ENCODE measurements around the gene NBPF4. TPM values are rescaled to one million over a fixed set of nuclear protein-coding genes. Genes with fewer than 3 reads are reported as not detected.

The NBPF4 gene
- total and polyA plus RNA-seq, 10 donors, result 0.03 to 0.33 (median 0.16) TPM; not detected in 6

DNA sequence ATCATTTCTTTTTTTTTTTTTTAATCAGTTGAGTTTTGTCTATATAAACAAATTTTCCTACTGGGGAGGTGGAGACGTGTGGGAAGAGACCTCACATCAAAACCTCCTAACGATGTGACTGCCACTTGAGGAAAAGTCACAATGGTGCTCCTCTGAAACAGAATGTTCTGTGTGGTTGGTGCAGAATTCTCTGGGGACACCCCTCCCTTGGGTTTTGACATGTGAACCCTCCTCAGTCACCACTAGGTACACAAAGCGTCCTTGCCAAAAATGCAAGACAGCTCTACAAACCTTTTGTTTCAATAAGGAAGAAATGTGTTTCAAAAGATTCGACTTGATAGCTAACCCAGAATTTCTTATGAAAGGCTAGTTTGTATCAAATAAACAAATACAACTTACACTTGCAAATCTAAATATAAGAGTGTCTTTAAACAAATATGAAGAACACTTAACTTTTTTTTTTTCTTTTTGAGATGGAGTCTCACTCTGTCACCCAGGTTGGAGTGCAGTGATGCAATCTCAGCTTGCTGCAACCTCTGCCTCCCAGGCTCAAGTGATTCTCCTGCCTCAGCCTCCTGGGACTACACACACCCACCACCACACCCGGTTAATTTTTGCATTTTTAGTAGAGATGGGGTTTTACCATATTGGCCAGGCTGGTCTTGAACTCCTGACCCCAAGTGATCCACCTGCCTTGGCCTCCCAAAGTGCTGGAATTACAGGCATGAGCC is 53.0 kb downstream of the NBPF4 start:
- intact Hi-C loops (cut with DNase I; ENCODE audit: low total_unique reads), result no loop called here
- H3K27me3 ChIP-seq (replicated peaks in 1 of 7), result no peaks in the 10 kb centered on the region
- peaks cover 0 to 75% (median 11%) of the 10 kb centered on the region in 6 donors for H3K36me3 ChIP-seq
- no peak for DNase-seq
- H3K4me3 ChIP-seq, result no peak overlapping the region
- H3K27ac ChIP-seq, result peak overlapping the region in 3 of 8 donors; percentile 15 to 51 (median 32)
- WGBS, 5 donors, result 74 to 84% (median 74%) methylated on average over 5 of the region's 5 CpGs
- H3K9me3 ChIP-seq, result peaks cover 2 to 46% (median 14%) of the 10 kb centered on the region in 8 donors
- TF ChIP-seq POLR2AphosphoS5 (IDR thresholded peaks at IDR 0.05) (no peak), POLR2A (IDR thresholded peaks at IDR 0.05) (no peak)
- TF ChIP-seq, protein P1, sequence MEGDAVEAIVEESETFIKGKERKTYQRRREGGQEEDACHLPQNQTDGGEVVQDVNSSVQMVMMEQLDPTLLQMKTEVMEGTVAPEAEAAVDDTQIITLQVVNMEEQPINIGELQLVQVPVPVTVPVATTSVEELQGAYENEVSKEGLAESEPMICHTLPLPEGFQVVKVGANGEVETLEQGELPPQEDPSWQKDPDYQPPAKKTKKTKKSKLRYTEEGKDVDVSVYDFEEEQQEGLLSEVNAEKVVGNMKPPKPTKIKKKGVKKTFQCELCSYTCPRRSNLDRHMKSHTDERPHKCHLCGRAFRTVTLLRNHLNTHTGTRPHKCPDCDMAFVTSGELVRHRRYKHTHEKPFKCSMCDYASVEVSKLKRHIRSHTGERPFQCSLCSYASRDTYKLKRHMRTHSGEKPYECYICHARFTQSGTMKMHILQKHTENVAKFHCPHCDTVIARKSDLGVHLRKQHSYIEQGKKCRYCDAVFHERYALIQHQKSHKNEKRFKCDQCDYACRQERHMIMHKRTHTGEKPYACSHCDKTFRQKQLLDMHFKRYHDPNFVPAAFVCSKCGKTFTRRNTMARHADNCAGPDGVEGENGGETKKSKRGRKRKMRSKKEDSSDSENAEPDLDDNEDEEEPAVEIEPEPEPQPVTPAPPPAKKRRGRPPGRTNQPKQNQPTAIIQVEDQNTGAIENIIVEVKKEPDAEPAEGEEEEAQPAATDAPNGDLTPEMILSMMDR (IDR thresholded peaks at IDR 0.05 in 8 of 11, conservative IDR thresholded peaks at IDR 0.05 in 3 of 11), result no peak
- H3K4me1 ChIP-seq, result peaks cover 0 to 17% (median 0%) of the 10 kb centered on the region in 6 donors

DNA sequence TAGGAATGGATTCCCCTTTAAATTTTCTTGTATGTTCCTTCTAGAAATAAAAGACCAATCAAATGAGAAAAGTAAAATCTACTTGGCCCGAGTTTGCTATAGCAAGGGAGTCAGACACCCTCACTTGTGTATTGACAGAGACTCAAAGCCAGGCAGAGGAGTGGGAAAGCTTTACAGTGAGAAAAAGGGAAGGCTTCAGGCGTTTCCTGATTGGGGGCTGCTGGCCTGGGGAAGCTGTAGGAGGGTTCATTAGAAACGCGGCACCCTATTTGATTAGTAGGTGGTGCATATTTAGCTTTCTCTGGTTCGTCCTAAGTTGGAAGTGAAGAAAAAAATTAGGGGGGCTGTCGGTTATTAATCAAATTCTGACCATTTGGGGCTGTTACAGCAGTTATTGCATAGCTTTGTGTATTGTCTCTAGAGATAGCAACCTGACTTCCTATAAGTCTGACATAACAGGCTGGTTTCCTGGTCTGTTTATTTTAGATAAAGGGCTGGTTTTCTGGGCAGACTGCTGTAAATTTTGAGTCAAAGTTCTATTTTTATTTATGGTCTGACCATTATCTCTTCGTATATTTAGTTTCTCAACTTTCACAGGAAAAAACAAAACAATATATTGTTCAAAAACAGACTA is 53.8 kb downstream of the NBPF4 start:
- WGBS, 5 donors, result 79 to 90% (median 88%) methylated on average over 7 of the region's 7 CpGs
- intact Hi-C loops (cut with DNase I; ENCODE audit: low total_unique reads), result no loop called here

DNA sequence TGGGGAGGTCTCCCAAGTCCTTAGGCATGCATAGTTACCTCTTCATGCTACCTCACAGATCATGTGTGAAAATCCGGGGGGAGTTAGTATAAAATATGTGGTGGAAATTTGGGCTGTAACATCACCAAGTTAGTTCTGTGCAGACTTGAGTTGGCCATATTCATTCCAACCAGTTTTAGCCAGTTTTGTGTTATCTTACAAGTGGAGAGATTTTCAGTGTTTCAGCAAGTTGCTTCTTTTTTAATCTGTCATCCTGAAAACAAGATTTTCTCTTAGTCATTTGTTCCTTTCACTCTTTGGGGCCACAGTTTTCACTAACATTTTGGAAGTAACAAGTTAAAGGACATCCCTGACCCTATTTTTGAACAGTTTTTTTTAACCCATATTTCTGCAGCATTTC is 55.1 kb downstream of the NBPF4 start:
- no peaks in the 10 kb centered on the region for H3K27me3 ChIP-seq (replicated peaks in 1 of 7)
- H3K4me1 ChIP-seq, result peaks cover 0 to 17% (median 0%) of the 10 kb centered on the region in 6 donors
- no peak overlapping the region for H3K27ac ChIP-seq
- no peak overlapping the region for H3K4me3 ChIP-seq
- H3K9me3 ChIP-seq, result peaks cover 2 to 52% (median 13%) of the 10 kb centered on the region in 8 donors
- WGBS, 5 donors, result 87 to 94% (median 88%) methylated on average over 1 of the region's 1 CpG
- TF ChIP-seq, protein P1 (IDR thresholded peaks at IDR 0.05 in 8 of 11, conservative IDR thresholded peaks at IDR 0.05 in 3 of 11), result no peak
- TF ChIP-seq POLR2A (IDR thresholded peaks at IDR 0.05), result no peak
- no peak for TF ChIP-seq POLR2AphosphoS5 (IDR thresholded peaks at IDR 0.05)
- no peak for DNase-seq
- intact Hi-C loops (cut with DNase I; ENCODE audit: low total_unique reads), result no loop called here
- peaks cover 0 to 75% (median 18%) of the 10 kb centered on the region in 6 donors for H3K36me3 ChIP-seq

More for the DNA sequence above, 53.8 kb downstream of the NBPF4 start:
- peaks cover 0 to 17% (median 0%) of the 10 kb centered on the region in 6 donors for H3K4me1 ChIP-seq
- no peaks in the 10 kb centered on the region for H3K27me3 ChIP-seq (replicated peaks in 1 of 7)
- no peak overlapping the region for H3K4me3 ChIP-seq
- H3K27ac ChIP-seq, result peak overlapping the region in 2 of 8 donors; percentile 22 to 51
- DNase-seq, result no peak
- peaks cover 2 to 46% (median 14%) of the 10 kb centered on the region in 8 donors for H3K9me3 ChIP-seq
- H3K36me3 ChIP-seq, result peaks cover 0 to 75% (median 11%) of the 10 kb centered on the region in 6 donors
- TF ChIP-seq, protein P1 (IDR thresholded peaks at IDR 0.05 in 8 of 11, conservative IDR thresholded peaks at IDR 0.05 in 3 of 11), result no peak
- no peak for TF ChIP-seq POLR2A (IDR thresholded peaks at IDR 0.05)
- no peak for TF ChIP-seq POLR2AphosphoS5 (IDR thresholded peaks at IDR 0.05)

Measured in spleen (tissue), 11 donors.